Fibroblast of skin of left biceps (primary cell): ENCODE measurements around the gene CHMP2B.
"Not testable (repeated sequence)": the region's sequence is repeated elsewhere in the genome, so short reads cannot be mapped to it uniquely, and the experiment has no call there.

Experiments
- DNase-seq, 2 experiments: peaks; one replicate each; pipeline ENCODE4 v3.0.0-alpha.2; 2013; ENCODE audit warnings: low read depth in 2 of 2

The CHMP2B gene

DNA sequence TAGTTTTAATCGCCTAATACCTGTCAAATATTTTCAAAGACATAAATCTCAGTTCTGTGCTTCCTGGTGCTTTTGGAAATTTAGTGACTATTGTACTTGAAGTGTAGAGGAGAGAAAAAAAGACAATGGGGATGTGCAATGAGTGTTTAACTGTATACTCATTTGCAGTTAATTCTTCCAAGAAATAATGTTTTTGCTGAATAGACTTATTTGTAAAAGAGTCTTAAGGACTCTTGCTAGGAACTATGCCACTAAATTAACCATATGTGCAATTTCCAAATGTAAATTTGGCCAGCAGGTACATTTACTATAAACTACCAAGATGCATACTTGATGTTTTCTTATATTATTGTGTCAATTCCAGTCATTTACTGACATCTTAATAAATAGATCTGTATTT, 2.0 kb downstream of the CHMP2B start:
- DNase-seq = no peak

DNA sequence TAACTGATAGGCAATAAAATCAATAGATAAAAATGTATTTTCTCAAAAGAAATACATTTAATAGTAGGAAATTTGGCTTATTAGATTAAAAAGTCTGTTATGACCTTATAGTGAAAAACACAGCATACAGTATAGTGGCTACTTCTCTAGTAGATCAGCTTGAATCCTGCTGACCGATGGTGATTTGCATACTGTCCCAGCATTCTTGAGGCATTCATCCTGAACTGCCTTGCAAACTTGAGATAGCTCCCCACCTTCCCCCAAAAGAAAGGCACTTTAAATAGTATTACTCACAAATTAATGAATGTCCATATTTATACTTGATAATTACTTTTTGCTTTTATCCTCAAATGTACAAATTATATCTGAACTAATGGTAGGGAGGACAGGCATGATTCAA, 6.7 kb downstream of the CHMP2B start:
- DNase-seq = no peak

DNA sequence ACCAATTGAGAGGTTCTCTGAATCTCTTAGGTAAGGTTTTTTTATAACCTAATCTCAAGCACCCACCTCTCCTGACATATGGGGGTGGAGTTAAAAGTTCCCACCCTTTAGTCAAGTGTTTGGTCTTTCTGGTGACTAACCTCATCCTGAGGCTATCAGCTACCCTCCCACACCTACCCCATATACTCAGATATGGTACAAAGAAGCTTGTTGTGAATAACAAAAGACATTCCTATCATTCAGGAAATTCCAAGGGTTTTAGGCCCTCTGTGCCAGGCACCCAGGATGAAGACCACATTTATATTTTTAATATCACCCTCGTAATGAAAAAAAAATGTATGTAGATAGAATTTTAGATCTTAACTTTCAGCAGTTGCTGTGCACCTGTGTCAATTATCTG, 9.0 kb downstream of the CHMP2B start:
- no peak for DNase-seq

DNA sequence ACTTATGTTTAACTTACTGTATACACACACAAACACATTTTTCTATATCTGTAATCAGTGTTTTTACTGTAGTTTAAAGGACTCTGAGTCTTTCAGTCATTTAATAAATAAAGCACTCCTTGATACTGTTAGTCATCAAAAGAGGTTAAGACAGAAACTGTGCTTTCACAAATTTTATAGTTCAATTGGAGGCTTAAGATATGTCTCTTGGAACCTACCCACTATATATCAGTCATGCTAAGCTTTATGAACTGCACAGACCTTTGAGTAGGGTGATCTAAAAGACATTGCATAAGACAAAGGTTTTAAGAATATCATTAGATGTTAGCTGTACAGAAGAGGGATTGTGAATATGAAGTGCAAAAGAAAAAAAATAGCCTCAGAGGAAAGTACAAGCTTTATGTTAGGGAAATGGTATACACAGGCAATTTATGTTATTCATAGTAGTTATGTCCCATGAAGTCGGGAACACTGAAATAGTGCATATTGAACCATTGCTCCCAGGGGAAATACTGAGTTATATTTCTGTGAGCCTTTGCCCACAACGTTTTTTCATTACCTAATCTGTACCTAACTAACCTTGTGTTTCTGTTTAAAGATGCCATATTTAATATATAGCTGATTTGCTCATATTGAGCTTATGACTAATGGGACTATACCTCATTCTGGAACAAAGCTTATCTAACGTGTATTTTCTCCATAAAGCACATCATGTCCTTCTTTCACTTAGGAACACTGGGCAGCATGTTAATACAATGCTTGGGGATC, 19.7 kb downstream of the CHMP2B start:
- DNase-seq = no peak

DNA sequence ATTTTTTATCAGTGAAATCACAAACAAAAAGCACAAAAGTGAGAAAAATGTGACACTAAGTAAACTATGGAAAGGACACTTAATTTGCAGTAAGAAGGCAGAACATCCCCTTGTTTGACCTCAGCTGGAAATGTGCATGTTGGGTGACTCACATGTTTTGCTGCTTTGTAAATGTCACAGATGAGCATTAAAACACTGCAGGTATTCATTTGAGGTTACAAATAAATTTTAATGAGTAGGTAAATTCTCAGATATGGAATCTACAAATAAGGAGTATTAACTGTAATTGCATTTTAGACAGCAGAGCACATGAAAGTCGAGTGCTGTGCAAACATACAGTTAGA, 20.3 kb downstream of the CHMP2B start:
- no peak for DNase-seq

DNA sequence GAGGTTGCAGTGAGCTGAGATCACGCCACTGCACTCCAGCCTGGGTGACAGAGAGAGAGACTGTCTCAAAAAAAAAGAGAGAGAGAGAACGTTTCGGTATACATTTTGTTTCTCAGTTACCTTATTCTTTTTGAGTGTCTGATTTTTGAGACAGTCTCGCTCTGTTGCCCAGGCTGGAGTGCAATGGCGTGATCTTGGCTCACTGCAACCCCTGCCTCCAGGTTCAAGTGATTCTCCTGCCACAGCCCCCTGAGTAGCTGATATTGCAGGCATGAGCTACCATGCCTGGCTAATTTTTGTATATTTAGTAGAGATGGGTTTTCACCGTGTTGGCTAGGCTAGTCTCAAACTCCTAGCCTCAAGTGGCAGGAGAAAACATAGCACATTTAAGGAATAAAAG, 21.1 kb downstream of the CHMP2B start:
- DNase-seq = not testable (repeated sequence)

DNA sequence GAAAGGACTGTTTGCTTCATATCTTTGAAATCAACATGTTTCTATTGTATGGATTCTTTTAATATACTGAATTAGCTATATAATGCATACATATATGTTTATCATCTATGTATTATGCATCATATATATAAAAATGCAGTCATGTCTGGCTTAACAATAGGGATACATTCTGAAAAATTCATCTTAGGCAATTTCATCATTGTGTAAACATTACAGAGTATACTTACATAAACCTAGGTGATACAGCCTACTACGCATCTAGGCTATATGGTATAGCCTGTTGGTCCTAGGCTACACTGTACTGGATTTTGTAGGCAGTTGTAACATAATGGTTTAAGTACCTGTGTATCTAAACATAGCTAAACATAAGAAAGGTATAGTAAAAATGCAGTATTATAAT, 21.7 kb downstream of the CHMP2B start:
- DNase-seq = no peak

DNA sequence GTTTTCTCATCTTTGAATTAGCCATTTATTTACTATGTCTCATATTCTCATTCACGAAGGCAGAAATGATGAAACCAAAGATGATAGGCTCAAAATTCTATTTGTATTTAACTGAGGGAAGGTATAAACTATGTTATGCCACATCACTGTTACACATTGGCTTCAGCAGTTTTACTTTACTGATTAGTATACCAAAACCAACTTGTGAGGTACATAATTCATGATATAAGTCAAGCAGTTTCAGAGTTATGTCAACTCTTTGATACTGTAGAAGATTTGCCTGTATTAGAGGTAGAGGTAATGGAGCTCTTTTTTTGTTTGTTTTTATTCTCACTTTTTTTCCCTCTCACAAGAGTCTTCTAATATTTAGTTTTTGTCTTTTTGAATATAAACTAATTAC, 22.9 kb downstream of the CHMP2B start:
- no peak for DNase-seq

DNA sequence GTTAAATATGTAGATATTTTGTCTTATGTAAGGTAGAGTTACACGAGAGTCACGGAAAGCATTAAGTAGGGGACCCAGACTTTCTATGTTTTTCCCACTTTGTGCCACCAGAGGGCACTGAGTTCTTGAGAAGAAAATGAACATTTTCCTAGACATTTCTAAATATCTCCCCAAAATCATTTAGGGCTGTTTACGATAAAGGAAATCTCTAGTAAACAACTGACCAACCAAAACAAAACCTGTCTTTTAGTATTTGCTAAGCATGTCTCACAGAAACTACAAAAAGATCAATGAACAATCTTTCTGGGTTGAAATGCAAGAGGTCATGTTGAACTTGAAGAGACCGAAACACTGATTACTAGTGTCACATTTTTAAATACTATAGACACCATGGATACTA, 33.2 kb downstream of the CHMP2B start:
- DNase-seq = peak; percentile 5

DNA sequence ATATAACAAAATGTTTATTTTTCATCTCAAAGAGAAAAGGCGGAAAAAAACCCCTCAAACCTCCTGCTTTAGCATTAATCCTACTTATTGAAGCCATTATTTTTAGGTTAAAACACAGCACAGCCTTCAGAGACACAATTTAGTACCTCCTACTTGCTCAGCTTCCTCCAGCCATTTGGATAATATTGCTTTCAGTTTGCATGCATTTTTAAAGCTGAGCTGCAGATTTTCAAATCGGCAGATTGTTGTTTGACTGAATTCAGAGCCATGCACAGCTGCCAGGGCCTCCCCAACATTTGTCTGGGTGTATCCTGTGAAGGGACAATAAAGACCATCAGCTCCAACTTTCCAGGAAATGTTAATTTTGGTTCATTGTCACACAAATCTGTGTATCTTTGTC, 34.8 kb downstream of the CHMP2B start:
- no peak for DNase-seq

DNA sequence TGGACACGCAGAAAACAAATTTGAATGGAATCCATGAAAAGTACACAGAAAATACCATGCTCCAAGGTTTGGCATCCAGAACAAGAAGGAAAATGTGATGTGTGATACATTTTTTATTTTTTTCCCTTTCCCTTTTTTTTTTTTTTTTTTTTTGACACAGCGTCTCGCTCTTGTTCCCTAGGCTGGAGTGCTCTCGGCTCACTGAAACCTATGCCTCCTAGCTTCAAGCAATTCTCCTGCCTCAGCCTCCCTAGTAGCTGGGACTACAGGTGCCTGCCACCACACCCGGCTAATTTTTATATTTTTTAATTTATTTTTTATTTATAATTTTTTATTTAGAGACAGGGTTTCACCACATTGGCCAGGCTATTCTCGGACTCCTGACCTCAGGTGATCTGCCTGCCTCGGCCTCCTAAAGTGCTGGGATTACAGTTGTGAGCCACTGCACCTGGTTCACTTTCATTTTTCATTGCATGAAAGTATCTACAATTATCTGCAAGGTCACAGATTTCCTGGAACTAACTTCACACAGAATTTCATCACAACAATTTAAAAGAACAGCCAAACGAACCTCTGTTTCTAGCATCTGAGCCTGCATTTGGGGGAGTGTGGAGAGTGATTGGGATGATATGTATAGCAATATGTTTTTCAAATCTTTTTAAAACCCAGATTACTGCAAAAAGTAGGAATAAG, 41.0 kb downstream of the CHMP2B start:
- no peak for DNase-seq

DNA sequence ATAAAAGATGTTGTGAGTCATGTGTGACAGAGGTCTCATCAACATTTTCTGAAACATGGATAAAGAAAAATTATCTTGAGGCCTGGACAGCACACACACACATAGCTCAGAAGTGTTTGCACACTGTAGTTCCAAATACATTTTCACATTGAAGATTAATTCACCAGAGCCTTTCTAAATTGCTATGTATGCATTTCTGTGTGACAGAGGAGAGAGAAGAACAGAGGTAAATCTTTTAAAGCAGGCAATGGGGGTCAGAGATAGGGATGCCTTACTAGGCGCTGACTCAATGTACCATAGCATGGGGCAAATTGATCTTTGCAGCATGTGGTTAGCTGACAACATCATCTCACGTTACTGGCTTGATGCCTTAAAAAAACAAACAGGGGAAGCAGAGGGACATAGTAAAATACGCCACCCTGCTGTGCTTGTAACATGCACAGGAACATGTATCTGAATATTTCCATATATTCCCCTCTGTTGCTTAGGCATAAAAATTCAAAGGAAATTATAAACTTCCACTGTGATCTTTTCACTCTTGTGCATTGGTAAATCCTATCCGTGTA, 41.6 kb downstream of the CHMP2B start:
- DNase-seq = no peak

DNA sequence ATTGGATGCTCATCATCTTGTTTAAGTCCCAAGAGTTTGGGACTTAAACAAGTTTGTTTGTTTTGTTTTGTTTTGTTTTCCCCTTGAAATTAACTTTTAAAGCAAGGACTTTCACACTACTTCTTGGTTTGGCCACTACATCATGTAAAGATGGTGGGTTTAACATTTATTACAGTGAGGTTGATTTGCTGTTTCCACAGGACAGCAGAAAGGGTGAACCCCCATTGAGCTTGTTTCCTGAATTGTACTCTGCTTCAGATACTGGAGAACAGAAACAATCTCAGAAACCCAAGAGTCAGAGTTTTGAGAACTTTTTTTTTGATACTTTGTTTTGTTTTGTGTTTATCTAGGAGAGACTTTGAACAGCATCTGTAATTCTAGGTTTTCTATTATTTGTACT, 42.6 kb downstream of the CHMP2B start:
- DNase-seq = no peak

DNA sequence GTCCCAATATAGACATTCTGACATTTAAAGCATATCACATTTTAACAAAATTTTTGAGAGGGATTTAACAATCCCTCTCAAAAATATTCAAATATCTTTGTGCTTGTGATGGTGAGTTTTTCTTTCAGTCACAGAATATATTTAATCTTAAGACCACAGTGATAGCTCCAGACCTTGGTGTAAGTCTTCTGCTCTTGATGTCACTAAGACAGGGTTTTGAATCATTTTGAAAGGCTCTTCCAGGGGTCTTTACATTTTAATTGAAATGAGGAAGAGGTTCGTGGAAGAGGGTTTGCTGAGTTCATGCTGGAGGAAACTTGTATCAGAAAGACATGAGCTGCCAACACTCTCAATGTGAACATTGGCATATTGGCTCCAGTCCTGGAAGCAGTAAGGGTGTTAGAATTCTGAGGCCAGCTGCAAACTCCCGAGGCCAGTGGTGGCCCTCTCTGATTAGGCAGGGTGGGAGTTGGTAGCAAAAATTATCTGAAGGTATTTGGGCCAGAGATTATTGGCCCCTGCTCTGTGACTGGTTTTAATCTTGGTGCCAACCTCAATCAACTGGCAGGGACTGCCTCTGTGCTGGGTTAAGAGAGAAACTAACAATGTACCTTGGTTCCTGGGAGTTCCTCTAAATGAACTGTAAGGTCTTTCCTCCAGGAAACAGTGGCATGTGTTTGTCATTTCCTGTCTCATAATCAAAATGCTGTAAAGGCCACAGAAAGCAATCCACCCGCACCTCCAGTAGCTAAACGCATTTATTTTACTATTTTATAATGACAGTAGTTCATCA, 44.0 kb downstream of the CHMP2B start:
- no peak for DNase-seq

DNA sequence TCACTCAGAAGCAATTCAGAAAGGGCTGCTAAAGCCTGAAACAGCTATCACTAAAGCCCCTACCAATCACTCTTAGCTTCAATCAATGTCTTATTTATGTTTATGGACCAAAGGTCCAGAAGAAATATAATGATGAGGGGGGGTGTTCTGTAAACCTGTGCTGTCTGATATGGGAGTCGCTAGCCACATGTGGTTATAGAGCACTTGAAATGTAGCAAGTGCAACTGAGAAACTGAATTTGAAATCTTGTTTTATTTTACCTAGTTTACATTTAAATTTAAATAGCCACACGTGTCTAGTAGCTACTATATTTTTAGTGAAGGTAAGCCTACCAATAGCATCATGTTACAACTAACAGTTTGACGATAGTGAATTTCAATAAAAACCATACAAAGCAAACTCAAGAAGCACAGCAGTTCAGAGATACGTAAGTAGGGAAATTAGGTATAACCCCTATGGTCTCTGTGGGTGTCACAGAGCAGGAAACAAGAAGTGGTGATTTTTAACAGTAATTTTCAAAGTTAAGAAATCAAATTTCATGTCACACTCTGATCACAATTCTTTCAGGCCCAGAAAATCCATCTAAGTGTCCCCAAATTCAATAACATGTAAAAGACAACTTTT, 45.7 kb downstream of the CHMP2B start:
- DNase-seq = no peak

DNA sequence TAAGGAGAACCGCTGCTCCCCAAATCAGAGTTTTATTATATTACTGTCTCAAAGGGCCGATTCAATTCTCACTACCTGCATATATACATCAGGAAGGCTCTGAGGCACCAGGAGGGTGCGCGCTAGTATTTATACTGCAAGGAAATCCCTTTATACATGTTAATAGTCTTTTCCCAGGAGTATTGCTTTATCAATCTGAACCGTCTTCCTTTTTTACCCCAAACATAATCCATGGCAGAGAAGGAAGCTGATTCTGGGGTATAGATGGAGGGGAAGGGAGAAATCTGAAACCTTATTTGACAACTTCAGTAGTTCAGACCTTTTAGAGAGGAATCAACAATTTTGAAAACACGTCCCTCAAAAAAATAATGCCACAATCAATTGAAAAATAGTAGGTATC, 49.4 kb downstream of the CHMP2B start, which contains the start of gene POU1F1:
TSS of gene POU1F1 (minus strand) at position 101 of the 400 bp plus-strand sequence. CDS start 122 bp downstream, outside the sequence.
- no peak for DNase-seq

DNA sequence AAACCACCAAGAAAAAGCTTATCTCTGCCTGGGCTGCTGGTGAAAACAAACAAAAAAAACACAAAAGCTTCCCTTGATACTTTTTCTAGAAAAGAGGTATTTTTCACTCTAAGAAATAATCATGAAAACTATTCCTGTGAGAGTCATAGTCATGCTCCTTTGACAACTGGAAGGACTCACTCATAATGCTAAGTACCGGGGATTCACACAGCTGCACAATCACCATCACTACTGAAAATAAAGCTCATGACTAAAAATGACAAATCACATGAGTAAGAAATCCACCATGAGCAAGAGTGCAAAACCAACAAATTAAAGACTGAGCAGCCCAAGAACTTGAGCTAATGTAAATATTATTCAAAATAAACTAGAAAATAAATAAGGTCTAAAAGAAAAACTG, 59.9 kb downstream of the CHMP2B start:
- no peak for DNase-seq

DNA sequence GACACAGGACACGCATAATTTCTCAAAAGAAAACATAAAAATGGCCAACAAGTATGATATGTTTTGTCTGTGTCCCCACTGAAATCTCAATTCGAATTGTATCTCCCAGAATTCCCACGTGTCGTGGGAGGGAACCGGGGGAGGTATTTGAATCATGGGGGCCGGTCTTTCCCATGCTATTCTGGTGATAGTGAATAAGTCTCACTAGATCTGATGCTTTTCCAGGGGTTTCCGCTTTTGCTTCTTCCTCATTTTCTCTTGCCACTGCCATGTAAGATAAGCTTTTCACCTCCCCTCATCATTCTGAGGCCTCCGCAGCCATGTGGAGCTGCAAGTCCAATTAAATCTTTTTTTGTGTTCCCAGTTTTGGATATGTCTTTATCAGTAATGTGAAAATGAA, 61.3 kb downstream of the CHMP2B start:
- DNase-seq = no peak

DNA sequence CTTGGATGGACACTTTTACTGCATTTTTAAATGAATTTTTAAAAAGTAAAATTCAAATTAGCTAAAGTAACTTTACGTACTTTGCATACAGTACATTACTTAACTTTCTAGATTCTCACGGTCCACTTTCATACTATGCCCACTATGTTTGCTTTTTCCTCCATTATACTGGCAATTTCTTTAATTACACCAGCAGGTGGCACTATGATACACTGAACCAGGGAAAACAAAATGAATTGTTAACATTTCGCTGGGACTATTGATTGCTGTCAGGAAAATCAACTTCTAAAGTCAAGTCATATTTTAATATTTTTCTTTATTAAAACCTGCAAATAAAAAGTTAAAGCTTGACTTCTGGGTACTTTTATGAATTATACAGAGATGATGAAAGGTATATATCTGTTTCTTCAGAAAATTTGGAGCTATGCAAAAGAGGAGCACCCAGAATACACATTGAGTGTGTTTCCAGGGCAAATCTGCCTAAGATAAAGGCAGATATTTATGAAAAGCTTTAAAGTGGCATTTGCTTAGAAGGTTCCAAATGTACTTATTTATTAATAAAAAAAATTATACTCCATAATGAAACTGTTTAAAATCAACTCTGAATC, 71.1 kb downstream of the CHMP2B start:
- peak; percentile 8 for DNase-seq

DNA sequence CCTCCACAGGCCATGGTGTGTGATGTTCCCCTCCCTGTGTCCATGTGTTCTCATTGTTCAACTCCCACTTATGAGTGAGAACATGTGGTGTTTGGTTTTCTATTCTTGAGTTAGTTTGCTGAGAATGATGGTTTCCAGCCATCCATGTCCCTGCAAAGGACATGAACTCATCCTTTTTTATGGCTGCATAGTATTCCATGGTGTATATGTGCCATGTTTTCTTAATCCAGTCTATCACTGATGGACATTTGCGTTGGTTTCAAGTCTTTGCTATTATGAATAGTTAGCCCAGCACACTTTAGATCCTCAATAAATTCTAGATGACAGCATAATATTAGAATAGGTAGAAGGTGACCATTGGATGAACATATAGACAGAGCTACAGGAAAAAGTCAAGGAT, 77.9 kb downstream of the CHMP2B start:
- not testable (repeated sequence) for DNase-seq
